MM.1S (cell line): Measurements from ENCODE around the gene MRPL48.

Experiments used
- DNase-seq: peaks from one replicate; pipeline ENCODE4 v3.0.0-alpha.2; 2015
- H2AFZ ChIP-seq: fragments of 300-600 bp; sonication (generic); 2 replicates; pipeline ENCODE4 v1.6.0; 2016; ENCODE audit warnings: antibody characterized with exemption, low read length
- H3F3A ChIP-seq: fragments of 300-600 bp; sonication (generic); 2 replicates; pipeline ENCODE4 v1.6.1; 2016; ENCODE audit warnings: mild to moderate bottlenecking, antibody characterized with exemption, low read length, moderate library complexity, mixed read lengths; ENCODE audit not compliant: insufficient read depth
- H3K27ac ChIP-seq: fragments of 300-600 bp; sonication (generic); 2 replicates; pipeline ENCODE4 v1.5.1; 2016; ENCODE audit warnings: mild to moderate bottlenecking, low read length
- H3K27me3 ChIP-seq: fragments of 300-600 bp; sonication (generic); replicated peaks from 2 replicates; pipeline ENCODE4 v1.6.0; 2016; ENCODE audit warnings: low read length; ENCODE audit not compliant: insufficient read depth
- H3K36me3 ChIP-seq: fragments of 300-600 bp; sonication (generic); replicated peaks from 2 replicates; pipeline ENCODE4 v1.6.1; 2016; ENCODE audit warnings: mild to moderate bottlenecking, low read length, mixed read lengths; ENCODE audit not compliant: insufficient read depth
- H3K4me1 ChIP-seq: fragments of 300-600 bp; sonication (generic); 2 replicates; pipeline ENCODE4 v1.6.1; 2016; ENCODE audit warnings: low read length, mixed read lengths
- H3K4me2 ChIP-seq: fragments of 300-600 bp; sonication (generic); 2 replicates; pipeline ENCODE4 v1.6.0; 2016; ENCODE audit warnings: low read depth, low read length
- H3K4me3 ChIP-seq: fragments of 300-600 bp; sonication (generic); 2 replicates; pipeline ENCODE4 v1.5.1; 2016; ENCODE audit warnings: low read length, mixed read lengths
- H3K79me2 ChIP-seq: fragments of 300-600 bp; sonication (generic); 2 replicates; pipeline ENCODE4 v1.6.1; 2016; ENCODE audit warnings: mixed run types, low read length, mixed read lengths
- H3K9ac ChIP-seq: fragments of 300-600 bp; sonication (generic); 2 replicates; pipeline ENCODE4 v1.6.1; 2016; ENCODE audit warnings: low read length, mixed read lengths
- H3K9me2 ChIP-seq: fragments of 300-600 bp; sonication (generic); replicated peaks from 2 replicates; pipeline ENCODE4 v1.6.1; 2016; ENCODE audit warnings: mild to moderate bottlenecking, low read length, mixed read lengths; ENCODE audit not compliant: insufficient read depth
- H3K9me3 ChIP-seq: fragments of 300-600 bp; sonication (generic); replicated peaks from 2 replicates; pipeline ENCODE4 v1.6.1; 2016; ENCODE audit warnings: mild to moderate bottlenecking, low read length, mixed read lengths; ENCODE audit not compliant: insufficient read depth
- H4K20me1 ChIP-seq: fragments of 300-600 bp; sonication (generic); 2 replicates; pipeline ENCODE4 v1.6.1; 2016; ENCODE audit warnings: mild to moderate bottlenecking, low read length, moderate library complexity, mixed read lengths; ENCODE audit not compliant: insufficient read depth
- EZH2 ChIP-seq: fragments of 300-600 bp; sonication (generic); optimal IDR thresholded peaks from 2 replicates; pipeline ENCODE3; 2017; ENCODE audit warnings: low read depth, mild to moderate bottlenecking, antibody characterized with exemption, low read length, mixed read lengths
- EZH2phosphoT487 ChIP-seq: fragments of 300-600 bp; sonication (generic); IDR thresholded peaks from 2 replicates; pipeline ENCODE4 v1.6.1; 2018; ENCODE audit warnings: antibody characterized with exemption, low read length
- TF ChIP-seq, protein P1 (sequence below): fragments of 300-600 bp; sonication (generic); IDR thresholded peaks from 2 replicates; pipeline ENCODE4 v1.5.1; 2016; ENCODE audit warnings: antibody characterized with exemption, low read length, mixed read lengths

Gene MRPL48

DNA sequence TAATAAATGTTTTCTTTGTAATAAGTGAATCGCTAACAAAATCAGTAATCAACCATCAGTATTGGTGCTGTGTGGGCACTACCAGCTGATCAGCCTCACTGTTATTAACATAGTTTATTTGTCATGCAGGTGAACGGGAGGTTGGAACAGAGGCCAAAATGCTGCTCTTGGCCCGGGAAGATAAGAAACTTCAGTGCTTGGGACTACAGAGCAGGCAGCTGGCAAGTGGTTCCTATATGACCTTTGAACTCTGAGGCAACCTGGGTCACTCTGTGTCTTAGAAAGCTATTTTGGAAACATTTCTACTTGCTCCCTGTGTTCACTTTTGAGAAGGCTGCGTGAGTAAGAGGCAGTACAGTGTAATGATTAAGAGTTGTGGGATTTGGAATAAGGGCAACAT lies 126.6 kb downstream of the MRPL48 start:
- no peaks in the 10 kb centered on the region for H4K20me1 ChIP-seq
- H3K27me3 ChIP-seq: no peaks in the 10 kb centered on the region
- H2AFZ ChIP-seq: no peak overlapping the region
- no peaks in the 10 kb centered on the region for H3F3A ChIP-seq
- TF ChIP-seq EZH2 (no peak), EZH2phosphoT487 (no peak)
- TF ChIP-seq, protein P1, sequence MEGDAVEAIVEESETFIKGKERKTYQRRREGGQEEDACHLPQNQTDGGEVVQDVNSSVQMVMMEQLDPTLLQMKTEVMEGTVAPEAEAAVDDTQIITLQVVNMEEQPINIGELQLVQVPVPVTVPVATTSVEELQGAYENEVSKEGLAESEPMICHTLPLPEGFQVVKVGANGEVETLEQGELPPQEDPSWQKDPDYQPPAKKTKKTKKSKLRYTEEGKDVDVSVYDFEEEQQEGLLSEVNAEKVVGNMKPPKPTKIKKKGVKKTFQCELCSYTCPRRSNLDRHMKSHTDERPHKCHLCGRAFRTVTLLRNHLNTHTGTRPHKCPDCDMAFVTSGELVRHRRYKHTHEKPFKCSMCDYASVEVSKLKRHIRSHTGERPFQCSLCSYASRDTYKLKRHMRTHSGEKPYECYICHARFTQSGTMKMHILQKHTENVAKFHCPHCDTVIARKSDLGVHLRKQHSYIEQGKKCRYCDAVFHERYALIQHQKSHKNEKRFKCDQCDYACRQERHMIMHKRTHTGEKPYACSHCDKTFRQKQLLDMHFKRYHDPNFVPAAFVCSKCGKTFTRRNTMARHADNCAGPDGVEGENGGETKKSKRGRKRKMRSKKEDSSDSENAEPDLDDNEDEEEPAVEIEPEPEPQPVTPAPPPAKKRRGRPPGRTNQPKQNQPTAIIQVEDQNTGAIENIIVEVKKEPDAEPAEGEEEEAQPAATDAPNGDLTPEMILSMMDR: no peak
- H3K4me1 ChIP-seq: no peaks in the 10 kb centered on the region
- no peak overlapping the region for H3K4me2 ChIP-seq
- no peak overlapping the region for H3K9ac ChIP-seq
- H3K27ac ChIP-seq: no peak overlapping the region
- H3K9me2 ChIP-seq: no peaks in the 10 kb centered on the region
- no peaks in the 10 kb centered on the region for H3K36me3 ChIP-seq
- no peaks in the 10 kb centered on the region for H3K79me2 ChIP-seq
- no peak overlapping the region for H3K4me3 ChIP-seq
- no peak for DNase-seq
- H3K9me3 ChIP-seq: no peaks in the 10 kb centered on the region
